HG02943 (cell line): ENCODE results near the gene MSX2.

ENCODE experiments used
- ATAC-seq: cut with Tn5 transposase; IDR thresholded peaks from one replicate; pipeline ENCODE4 v1.9.1; 2021; ENCODE audit warnings: mild to moderate bottlenecking, low read depth, moderate library complexity; ENCODE audit not compliant: unreplicated experiment

MSX2 gene

DNA sequence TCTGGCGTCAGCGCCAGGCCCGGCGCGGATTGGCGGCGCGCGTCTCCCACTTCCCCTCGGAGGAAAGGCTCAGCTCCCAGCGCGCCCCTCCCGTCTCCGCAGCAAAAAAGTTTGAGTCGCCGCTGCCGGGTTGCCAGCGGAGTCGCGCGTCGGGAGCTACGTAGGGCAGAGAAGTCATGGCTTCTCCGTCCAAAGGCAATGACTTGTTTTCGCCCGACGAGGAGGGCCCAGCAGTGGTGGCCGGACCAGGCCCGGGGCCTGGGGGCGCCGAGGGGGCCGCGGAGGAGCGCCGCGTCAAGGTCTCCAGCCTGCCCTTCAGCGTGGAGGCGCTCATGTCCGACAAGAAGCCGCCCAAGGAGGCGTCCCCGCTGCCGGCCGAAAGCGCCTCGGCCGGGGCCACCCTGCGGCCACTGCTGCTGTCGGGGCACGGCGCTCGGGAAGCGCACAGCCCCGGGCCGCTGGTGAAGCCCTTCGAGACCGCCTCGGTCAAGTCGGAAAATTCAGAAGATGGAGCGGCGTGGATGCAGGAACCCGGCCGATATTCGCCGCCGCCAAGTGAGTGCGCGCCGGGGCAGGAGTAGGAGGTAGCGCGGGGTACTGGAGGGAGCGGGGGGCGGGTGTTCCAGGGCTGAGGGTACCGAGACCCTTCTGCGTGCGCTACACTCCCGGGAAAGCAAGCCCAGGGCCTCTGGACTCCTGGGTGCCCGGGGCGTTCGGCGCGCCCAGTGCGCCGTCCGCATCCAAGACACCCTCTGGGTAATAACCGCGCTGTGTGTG is at the start of gene MSX2:
Gene MSX2 (plus strand): TSS at position 99 of the 777 bp plus-strand sequence. CDS start 78 bp downstream, at position 177.
- no peak for ATAC-seq

DNA sequence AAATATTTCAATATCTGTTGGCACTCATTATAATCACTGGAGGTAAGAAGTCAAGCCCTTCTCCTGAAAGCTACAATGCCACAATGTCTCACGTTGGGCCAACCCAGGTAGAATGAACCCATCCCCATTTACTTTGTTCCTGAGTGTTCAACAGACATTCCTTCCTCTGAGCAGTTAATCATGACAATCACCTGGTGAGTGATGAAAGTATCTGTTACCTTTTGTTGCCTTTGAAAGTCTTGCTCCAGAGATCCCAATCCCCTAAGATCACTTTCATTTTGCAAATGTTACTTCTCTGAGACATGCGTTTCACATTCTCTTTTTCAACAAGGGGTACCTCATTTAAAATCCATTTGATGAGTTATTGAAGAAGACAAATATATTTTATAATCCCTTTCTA is 49.3 kb upstream of the MSX2 start:
- ATAC-seq = no peak

DNA sequence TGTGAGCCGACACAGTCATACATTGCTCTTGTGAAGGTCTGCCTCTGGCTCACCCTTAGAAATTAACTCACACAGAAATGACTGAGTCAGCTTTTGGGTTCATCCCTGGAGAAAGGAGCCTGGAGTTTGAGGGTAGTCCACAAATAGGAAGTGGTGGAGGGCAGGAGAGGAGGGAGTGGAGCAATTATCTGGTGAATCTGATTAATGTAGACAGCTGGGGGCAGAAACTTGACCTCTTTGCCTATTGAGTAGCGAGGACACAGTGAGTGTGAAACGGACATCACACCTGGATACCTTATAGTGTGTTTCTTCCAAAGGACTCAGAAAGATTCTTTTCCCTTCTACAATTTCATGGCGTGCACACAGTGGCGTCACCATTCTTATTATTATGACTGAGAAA is 48.5 kb upstream of the MSX2 start:
- no peak for ATAC-seq

DNA sequence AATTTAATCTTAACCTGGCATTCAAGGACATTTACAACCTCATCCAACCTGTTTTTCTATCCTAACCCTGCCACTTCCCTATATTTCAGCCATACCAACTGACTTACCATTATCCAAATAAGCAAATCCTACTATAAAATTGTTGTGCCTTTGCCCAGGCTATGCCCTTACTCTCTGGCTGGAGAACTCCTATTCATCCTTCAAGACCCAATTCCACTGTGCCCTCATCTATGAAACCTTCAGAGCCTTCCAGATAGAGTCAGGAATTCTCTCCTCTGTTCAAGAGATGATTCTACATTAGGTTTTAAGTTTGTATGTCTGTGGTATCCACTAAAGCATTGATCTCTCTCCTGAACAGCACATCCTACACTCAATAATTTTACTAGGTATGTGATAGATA is 46.3 kb upstream of the MSX2 start:
- ATAC-seq = no peak

DNA sequence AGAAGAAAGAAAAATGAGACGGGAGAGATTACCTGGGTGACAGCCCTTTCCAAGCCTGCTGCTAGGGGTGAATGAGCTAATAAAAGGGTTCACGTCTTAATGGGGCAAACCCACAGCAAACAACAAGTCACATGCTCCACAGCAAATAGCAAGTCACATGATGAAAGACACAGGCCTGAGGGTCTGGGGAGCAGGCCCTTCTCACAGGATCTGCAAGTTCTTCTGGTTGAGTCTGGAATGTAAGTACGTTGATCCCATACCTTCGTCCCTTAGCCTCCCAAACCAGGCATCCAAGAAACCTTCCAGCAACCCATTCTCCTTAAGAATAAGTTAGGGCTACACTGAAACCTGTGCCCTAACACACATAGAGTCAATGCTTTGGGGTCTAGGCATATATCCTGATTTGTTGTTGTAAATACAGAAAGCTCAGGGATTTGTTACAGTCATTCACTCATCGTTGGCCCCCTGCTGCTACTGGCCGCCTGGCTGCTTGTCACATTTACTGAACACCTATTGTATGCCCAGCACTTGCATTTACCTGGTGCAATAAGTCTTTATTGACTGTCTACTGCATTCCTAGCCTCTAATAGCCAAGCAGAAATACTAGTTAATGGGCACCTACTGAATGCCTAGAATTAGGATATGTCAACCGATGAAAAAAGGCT is 43.3 kb upstream of the MSX2 start:
- no peak for ATAC-seq

DNA sequence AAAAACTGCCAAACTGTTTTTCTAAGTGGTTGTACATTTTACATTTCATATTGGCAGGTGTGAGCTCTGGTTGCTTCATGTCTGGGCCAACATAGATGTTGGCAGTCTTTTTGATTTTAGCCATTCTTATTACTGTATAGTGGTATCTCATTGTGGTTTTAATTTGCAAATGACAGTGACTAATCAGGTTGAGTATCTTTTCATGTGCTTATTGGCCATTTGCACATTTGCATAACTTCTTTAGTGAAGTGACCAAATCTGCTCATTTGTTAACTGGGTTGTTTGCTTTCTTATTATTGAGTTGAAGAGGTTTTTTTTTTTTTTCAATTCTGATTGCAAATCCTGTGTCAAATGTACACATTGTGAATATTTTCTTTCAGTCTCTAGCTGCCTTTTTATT is 36.9 kb upstream of the MSX2 start:
- no peak for ATAC-seq

DNA sequence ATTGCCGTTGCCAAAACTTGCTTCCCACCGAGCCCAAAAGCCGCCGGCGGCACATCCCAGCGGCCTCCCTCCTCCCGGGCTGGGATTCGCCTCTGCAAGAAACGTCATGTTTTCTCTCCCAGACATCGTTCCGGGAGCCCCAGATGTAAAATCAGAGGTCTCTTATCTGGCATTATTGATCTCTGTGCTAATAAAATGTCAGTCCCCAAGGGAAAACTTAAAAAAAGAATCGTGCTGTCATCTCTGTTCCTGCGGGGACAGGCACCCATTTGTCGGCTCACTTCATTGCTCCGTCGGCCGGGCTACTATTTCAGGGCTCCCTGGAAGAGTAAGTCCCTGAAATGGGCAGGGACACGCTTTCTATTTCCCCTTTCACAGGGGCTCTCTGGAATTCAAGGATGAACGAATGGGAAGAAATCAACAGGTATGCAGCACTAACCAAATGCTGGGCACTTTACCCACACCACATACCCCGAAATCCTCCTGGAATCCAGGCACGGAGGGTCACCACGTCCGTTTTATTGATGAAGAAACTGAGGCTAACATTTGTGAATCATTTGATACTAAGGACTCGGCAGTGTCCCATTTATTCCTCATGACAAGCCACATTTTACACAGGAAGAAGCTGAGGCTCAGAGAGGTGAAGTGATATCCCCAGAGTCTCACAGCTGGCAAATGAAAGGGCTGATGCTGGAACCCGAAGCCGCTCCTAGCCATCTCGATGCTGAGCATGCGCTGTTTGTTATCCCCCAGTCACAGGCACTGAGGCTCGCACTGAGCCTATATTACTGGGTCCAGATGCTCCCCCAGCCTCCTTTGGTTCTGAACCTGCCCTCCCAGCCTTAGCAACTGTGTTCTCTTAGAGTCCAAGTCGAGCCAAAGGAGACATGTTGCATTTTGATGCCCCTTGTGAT is 35.7 kb upstream of the MSX2 start:
- ATAC-seq = no peak

DNA sequence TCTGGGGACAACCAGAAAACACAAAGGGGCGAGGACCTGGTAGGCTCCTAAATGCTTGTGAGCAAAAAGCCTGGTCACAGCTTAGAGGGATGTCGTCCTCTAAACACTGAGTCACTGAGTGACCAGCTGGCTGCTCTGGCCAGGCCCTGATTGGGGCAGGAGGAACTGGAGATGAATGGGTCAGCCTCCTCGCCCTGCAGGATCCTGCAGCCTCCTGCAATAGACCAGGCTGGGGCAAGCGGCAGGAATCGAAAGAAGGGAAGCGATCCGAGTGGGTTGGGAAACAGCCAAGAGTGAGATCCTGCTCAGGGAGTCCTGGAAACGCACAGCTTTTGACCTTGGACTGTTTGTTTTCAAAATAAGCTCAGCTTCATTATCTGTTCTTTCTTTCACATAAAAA is 34.1 kb upstream of the MSX2 start:
- ATAC-seq = no peak

DNA sequence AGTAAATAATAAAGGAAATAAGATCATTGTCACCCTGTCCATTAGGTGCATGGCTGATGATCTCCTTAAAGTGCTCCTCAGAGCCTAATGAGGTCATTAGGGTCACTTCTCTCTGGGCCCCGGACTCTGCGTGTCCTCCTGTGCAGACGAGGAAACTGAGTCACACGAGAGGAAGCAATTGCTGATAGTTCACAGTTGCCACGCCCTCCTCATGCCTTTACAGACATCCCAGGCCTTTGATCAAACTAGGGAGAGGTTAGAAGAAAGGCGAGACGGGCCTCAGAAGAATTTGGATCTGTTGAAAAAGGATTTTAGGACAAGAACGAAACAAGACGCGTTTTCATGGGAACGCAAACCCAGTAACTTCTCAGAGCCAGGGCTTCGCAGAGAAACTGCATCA is 32.0 kb upstream of the MSX2 start:
- ATAC-seq = no peak

DNA sequence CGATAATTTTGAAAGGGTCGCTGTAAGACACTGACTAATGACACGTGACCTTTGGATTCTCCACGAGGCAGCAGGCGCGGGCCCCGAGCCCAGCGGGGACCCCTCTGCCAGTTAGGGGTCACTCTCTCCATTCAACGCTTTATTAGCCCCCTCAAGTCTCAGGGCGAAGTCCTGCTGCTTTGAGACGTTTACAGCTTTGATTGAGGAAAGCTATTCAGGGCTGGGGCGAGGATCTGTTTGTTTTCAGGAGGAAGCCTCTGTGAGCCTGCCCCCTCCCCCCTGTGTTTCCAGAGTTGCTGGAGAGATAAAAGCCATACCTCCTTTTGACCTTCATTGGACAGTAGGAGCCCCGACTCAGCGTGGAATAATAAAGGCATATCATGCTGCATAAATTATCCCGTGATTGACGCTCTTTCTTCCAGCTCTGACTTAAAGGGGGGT is 31.4 kb upstream of the MSX2 start:
- no peak for ATAC-seq

DNA sequence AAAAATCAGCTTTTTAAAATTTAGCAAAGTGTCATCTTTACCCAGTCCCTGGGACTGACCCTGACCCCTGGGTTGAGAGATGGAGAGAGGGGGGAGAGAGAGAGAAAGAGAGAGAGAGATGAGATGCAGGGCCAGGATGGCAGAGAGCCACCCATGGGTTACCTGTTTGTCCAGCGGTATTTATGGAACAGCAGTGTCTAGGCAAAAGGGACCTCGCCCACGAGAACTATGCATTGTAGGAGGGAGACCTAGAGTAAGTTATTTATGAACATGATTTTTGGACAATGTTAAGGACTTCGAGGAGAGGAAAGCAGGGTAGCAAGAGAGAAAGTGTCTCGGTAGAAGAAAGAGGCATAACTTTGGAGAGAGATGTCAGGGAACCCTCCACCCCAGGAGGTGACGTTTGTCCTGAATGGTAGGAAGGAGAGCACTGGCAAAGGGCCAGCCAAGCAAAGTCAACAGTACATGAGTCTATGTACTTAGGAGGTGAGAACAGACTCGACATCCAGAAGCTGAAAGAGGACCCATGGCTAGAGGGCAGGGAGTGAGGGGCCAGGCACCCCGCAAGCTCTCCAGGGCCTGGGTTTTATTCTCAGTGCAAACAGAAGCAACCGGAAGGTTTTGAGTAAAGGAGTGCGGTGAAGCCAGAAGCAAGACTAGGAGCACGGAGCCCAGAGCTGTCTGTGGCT is 30.5 kb upstream of the MSX2 start:
- ATAC-seq = no peak

DNA sequence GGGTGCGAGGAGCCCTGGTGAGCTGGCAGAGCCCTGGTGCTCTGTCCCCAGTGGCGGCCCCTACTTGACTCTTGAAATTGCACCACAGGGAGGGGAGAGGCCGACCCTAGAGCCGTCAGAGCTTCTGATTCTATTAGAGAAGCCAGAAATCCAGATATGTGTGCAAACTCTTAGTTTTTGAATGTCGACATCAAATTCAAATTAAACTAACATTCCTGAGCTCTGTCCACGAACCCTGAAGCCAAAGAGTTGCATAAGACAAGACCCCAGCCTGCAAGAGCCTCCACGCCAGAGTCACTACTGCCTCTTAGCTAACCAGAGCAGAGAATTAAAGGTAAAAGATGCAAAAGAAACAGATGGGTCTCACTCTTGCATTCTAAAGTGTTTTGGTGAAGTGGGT is 29.8 kb upstream of the MSX2 start:
- ATAC-seq = no peak

DNA sequence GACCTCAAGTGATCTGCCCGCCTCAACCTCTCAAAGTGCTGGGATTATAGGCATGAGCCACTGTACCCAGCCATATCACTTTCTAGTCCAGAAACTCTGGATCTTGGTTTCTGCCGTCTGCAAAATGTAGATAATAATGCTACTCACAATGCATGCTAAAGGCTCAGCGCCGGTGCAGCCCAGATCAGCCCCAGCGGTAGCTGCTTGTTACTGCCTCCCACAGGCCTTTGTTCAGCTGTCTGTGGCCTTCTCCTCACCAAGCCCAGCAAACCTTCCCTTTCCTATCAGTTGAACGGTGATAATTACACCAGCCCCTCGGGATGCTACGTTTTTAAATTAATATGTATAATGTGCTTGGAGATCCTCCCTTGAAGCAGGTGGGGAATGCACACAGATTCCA is 26.2 kb upstream of the MSX2 start:
- ATAC-seq = no peak

DNA sequence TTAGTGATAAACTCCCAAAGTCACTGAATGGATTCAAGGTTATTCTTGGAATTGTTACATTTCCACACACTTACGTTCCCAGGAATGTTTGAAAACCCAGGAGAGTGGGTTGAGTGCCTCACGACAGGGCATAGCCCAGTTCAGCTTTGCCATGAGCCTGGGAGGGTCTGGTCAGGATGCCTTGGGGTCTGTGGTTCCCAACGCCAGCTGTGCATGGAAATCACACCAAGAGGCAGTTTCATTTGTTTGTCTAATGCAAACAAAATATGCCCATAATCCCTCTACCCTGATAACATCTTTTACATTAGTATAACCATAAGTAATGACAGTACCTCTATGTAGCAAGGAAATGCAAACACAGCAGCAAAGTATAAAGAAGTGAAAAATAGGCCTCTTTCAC is 25.3 kb upstream of the MSX2 start:
- no peak for ATAC-seq

DNA sequence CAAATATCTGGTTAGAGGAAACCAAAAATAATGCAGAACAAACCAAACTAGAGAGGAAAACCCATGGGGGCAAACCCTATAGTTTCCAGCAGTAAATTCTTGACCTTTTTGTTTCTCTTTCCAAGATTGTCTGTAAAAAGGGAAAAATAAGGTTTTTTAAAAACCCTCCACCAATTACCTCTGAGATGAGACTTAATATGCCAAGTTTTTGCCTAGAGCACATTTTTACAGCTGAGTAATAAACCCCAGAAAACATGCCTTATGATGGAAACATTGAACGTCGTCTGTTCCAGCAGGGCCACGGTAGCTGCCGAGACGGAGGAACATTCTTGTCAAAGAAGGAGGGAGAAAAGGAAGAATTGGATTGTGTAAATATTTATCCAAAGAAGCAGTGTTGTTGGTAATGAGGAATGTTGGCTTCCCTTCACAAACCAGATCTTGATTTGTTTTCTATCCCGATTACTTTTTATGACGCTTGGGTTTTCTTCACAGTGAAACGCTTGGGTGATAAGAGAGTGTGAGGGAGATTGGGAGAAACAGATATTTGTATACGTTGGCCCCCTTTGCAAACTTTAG is 17.3 kb upstream of the MSX2 start:
- ATAC-seq = no peak

DNA sequence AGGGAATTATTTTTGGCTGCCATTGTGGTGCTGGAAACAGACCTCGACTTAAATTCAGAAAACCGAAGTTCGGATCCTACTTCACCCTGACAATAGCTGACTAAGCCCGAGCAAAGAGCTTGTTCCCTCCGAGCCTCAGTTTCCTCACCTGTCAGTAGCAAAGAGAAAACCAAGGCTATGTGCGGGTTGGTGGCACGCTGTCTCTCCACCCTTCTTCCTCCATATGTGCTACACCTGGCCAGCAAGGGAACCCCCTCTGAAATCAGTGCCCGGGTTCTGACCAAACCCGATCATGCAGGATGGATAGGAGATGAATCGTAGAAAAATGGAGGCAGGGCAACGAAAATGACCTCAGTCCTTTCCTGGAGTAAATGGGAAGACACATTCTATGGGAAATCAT is 16.7 kb upstream of the MSX2 start:
- no peak for ATAC-seq

DNA sequence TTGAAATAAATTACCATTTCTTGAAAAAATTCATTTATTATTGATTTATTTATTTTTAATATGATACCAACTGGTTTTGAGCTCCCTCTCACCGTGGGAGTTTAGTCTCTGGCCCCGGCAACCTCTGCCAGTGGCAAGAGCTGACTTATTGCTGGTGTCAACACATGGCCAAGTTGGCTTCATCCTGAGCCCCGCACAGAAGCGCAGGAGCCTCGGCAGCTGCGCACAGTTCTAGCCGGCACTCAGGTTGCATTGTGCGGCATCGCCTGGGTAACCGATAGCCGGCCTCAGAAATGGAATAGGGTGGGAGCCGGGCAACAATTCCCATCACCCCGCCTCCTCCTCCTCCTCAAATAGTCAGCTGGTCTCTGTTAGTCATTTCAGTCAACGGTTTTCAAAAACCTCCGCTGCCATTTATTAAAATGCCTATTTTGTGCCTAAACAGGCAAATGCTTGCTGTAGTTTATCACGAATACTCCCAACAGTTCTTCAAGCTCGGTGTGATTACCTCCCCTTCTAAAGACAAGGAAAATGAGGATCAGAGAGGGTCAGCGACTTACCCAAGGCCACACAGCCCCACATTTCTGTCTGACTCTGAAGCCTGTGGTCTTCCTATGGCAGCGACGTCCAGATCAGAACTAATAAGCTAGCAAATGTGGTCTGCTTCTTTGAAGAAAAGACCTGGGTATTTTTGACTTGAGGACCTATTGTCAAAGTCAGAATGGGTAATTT is 15.7 kb upstream of the MSX2 start:
- no peak for ATAC-seq

DNA sequence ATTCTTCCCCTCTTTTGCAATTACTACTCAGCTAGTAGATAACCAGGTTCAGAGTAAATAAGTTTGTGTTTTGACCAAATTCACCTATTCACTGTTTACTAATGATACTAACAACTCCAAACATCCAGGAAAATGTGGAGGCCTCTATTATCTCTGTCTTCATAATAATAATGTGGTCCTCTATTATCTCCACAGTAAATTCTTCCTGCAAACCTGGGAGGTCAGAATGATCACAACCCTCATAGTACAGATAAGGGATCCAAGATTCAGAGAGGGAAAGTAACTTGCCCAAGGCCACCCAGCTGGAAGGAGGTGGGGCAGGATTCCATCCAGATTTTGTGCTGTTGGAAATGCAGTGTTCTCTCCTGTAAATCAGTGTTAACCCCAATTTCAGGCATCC is 9.6 kb upstream of the MSX2 start:
- ATAC-seq = no peak

DNA sequence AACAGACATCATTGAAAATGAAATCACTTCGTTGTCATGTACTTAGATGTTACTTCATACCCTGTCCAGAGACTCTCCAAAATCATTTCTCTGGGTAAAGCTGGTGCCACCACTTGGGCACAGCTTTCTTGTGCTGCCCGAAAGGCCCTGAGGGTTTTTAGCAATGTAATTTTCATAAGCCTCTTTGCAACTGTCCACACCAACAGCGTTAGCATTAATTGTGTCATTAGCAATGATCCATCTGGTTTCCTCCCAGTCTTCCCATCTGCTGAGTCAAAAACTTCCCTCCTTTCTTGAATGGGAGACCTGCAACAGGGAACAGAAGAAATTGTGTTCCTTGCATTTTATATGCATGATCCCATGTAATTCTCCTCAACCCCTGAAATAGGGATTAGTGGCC is 8.6 kb upstream of the MSX2 start:
- ATAC-seq = no peak
